Endothelial cell of umbilical vein (primary cell): ENCODE measurements around the gene LRFN5. TPM values are rescaled to one million over a fixed set of nuclear protein-coding genes. Genes with fewer than 3 reads are reported as not detected.

Experiments
- BruUV-seq: library from RNA; stranded (reverse); fragments of 400-500 nt; replicated peaks from 2 replicates; lab custom pipeline; 2021; lab: Mats Ljungman, UMichigan
- CTCF ChIA-PET: fragments of 300-600, 350-600 bp; sonication (Branson Sonifier 250); formaldehyde crosslinking; loops from one replicate; lab custom pipeline; 2021; ENCODE audit warnings: antibody characterized with exemption, inconsistent platforms; lab: Charles Lee
- POLR2A ChIA-PET: fragments of 300-600, 350-600 bp; sonication (Branson Sonifier 250); formaldehyde crosslinking; loops from one replicate; lab custom pipeline; 2021; ENCODE audit warnings: antibody characterized with exemption, inconsistent platforms; lab: Charles Lee
- DNase-seq: peaks from one replicate; pipeline ENCODE4 v3.0.0-alpha.2; 2011; ENCODE audit warnings: low read depth, low spot score
- FAIRE-seq: peaks from 2 replicates; lab custom pipeline; 2011; peaks lifted over from hg19 to GRCh38; lab: Jason Lieb, UNC
- H2AFZ ChIP-seq: 2 replicates; pipeline ENCODE4 v1.6.0; 2012; ENCODE audit warnings: low read depth, low read length, control low read depth, inconsistent platforms
- H3K27ac ChIP-seq: 2 replicates; pipeline ENCODE4 v1.5.1; 2011; ENCODE audit warnings: low read depth, mild to moderate bottlenecking, control low read depth, low read length, moderate library complexity; ENCODE audit not compliant: insufficient read depth
- H3K27me3 ChIP-seq, 2 experiments: 2 replicates each; pipeline versions ENCODE4 v1.6.0 to v1.6.1; 2011; ENCODE audit warnings: low read length in 2 of 2, mixed read lengths in 1 of 2; ENCODE audit not compliant: control insufficient read depth in 2 of 2, insufficient read depth in 2 of 2
- H3K36me3 ChIP-seq, 2 experiments: 2 replicates in 1 of 2; 3 replicates in 1 of 2; pipeline ENCODE4 v1.5.1; 2011; ENCODE audit warnings: low read length in 2 of 2, mild to moderate bottlenecking in 1 of 2, moderate library complexity in 1 of 2; ENCODE audit not compliant: control insufficient read depth in 2 of 2, insufficient read depth in 2 of 2; ENCODE audit errors: extremely low read depth in 1 of 2
- H3K4me1 ChIP-seq: 3 replicates; pipeline ENCODE4 v1.5.1; 2011; ENCODE audit warnings: mild to moderate bottlenecking, low read length; ENCODE audit not compliant: control insufficient read depth, insufficient read depth; ENCODE audit errors: extremely low read depth
- H3K4me2 ChIP-seq: 2 replicates; pipeline ENCODE4 v1.6.1; 2011; ENCODE audit warnings: low read length, control low read depth, mixed read lengths; ENCODE audit not compliant: insufficient read depth
- H3K4me3 ChIP-seq, 3 experiments: fragments of 200-600 bp in 1 of 3; sonication (generic), shearing (Covaris generic) in 1 of 3; replicated peaks in 1 of 3; 2 replicates each; pipeline ENCODE4 v1.5.1; 2011 to 2016; ENCODE audit warnings: control low read depth in 3 of 3, low read length in 3 of 3, mild to moderate bottlenecking in 2 of 3, inconsistent platforms in 1 of 3, low read depth in 1 of 3, moderate library complexity in 1 of 3; ENCODE audit not compliant: insufficient read depth in 1 of 3
- H3K79me2 ChIP-seq: 2 replicates; pipeline ENCODE4 v1.6.0; 2012; ENCODE audit warnings: low read length, inconsistent platforms; ENCODE audit not compliant: control insufficient read depth, insufficient read depth
- H3K9ac ChIP-seq: replicated peaks from 2 replicates; pipeline ENCODE3; 2011; ENCODE audit warnings: low read length, control low read depth; ENCODE audit not compliant: insufficient read depth; ENCODE audit errors: extremely low read depth
- H3K9me1 ChIP-seq: replicated peaks from 3 replicates; pipeline ENCODE4 v1.6.0; 2011; ENCODE audit warnings: mild to moderate bottlenecking, low read length; ENCODE audit not compliant: control insufficient read depth, insufficient read depth; ENCODE audit errors: extremely low read depth
- H3K9me3 ChIP-seq: replicated peaks from 2 replicates; pipeline ENCODE4 v1.5.1; 2012; ENCODE audit warnings: low read length, inconsistent platforms; ENCODE audit not compliant: control insufficient read depth, insufficient read depth
- H4K20me1 ChIP-seq: replicated peaks from 2 replicates; pipeline ENCODE3; 2011; ENCODE audit warnings: mild to moderate bottlenecking, low read length; ENCODE audit not compliant: control insufficient read depth, insufficient read depth; ENCODE audit errors: extremely low read depth
- EZH2 ChIP-seq: IDR thresholded peaks from 2 replicates; pipeline ENCODE4 v1.6.1; 2012; ENCODE audit warnings: borderline replicate concordance, low read depth, mild to moderate bottlenecking, moderate library complexity, low read length, inconsistent platforms; ENCODE audit not compliant: severe bottlenecking
- FOS ChIP-seq: IDR thresholded peaks from 2 replicates; pipeline ENCODE4 v1.6.1; 2011; ENCODE audit warnings: mild to moderate bottlenecking, low read length, moderate library complexity, borderline replicate concordance; ENCODE audit not compliant: insufficient read depth
- GATA2 ChIP-seq: IDR thresholded peaks from 2 replicates; pipeline ENCODE4 v1.7.0; 2011; ENCODE audit warnings: low read depth, mild to moderate bottlenecking, moderate library complexity, mixed read lengths, low read length; ENCODE audit not compliant: insufficient read length, insufficient read depth
- JUN ChIP-seq: IDR thresholded peaks from 2 replicates; pipeline ENCODE4 v1.6.1; 2011; ENCODE audit warnings: borderline replicate concordance, low read depth; ENCODE audit not compliant: insufficient read length, insufficient read depth
- MYC ChIP-seq: IDR thresholded peaks from one replicate; pipeline ENCODE4 v1.6.1; 2011; ENCODE audit warnings: mild to moderate bottlenecking, low read depth, low read length
- POLR2A ChIP-seq: IDR thresholded peaks from 2 replicates; pipeline ENCODE4 v1.6.1; 2012; ENCODE audit warnings: low read depth, mild to moderate bottlenecking, control low read depth, low read length
- POLR2AphosphoS5 ChIP-seq: IDR thresholded peaks from 2 replicates; pipeline ENCODE4 v1.6.1; 2012; ENCODE audit warnings: low read depth, mild to moderate bottlenecking, control low read depth, low read length, moderate library complexity; ENCODE audit not compliant: insufficient read depth
- dilution Hi-C: fragments of 300-500 bp; cut with MboI; formaldehyde crosslinking; loops from one replicate; pipeline ENCODE4 v1.15.0; 2019; ENCODE audit warnings: low sequenced_read_pairs; ENCODE audit not compliant: extremely low pct_ligation_motif_present
- intact Hi-C: fragments of 100-400 bp; cut with micrococcal nuclease; formaldehyde crosslinking; loops from one replicate; pipeline ENCODE4 v1.10.0; 2022
- polyA plus RNA-seq, 4 experiments: library from polyadenylated mRNA; depleted of rRNA in 3 of 4; stranded (reverse) in 3 of 4; unstranded in 1 of 4; fragments of >200 nt; gene quantifications; 2 replicates each; pipeline versions ENCODE4 v1.2.1 to v1.2.3, GENCODE V29; 2011 to 2012; ENCODE audit warnings: missing spikeins in 1 of 4
- total RNA-seq: library from RNA; stranded (reverse); gene quantifications from 2 replicates; pipeline ENCODE4 v1.2.3, GENCODE V29; 2021
- TF ChIP-seq, protein P1 (sequence below): IDR thresholded peaks from 2 replicates; pipeline ENCODE4 v1.6.1; 2011; ENCODE audit not compliant: insufficient read depth, insufficient read length
- TF ChIP-seq, protein P2 (sequence below), 2 donors: IDR thresholded peaks; 1 replicate in 1 of 2; 2 replicates in 1 of 2; pipeline ENCODE4 v1.5.1; 2011; ENCODE audit warnings: low read length in 2 of 2, mild to moderate bottlenecking in 2 of 2, moderate library complexity in 2 of 2, control low read depth in 1 of 2, inconsistent platforms in 1 of 2, low read depth in 1 of 2; ENCODE audit not compliant: insufficient read depth in 1 of 2; ENCODE audit errors: extremely low read depth in 1 of 2

The LRFN5 gene
- total and polyA plus RNA-seq, 2 donors (not counting 3 experiments of a cell fraction or from before 2014, with no cell fraction given): not detected

DNA sequence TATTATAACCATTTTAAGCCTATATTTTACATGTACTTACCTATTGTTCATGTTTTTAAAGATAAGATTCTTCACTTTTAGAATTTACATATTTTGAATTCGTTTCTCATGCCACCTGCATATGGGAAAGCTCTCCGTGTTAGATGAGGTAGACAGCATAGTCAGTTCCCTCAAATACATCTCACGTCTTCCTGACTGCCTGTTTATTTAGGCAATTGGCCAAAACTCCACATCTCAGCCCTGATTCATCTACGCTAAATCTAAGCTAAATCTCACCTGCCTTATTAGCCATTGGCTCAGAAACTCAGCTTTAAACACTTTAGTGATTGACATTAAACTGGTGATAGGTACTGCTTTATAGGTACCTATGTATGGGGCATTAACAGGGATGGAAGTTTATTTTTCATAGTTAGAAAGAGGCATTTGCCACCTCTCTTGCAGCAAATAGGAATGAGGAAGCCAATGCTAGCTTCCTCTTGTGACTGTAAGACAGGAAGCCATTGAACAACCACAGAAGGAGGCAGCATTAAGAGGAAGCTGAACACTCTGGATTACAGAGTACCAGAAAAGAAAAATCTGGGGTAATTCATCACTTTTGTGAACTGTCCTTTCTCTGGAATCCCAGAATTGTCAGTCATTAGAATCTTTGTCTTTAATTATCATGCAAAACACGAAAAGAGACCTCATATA lies 111.9 kb downstream of the LRFN5 start:
- Histone ChIP-seq H3K27me3 (no peaks in the 10 kb centered on the region), H2AFZ (no peak overlapping the region), H3K27ac (no peak overlapping the region), H3K4me2 (no peak overlapping the region), H3K9ac (no peak overlapping the region), H3K4me1 (no peaks in the 10 kb centered on the region), H3K36me3 (no peaks in the 10 kb centered on the region), H3K9me3 (peaks cover 1% of the 10 kb centered on the region), H3K79me2 (no peaks in the 10 kb centered on the region), H3K9me1 (no peaks in the 10 kb centered on the region), H3K4me3 (no peak overlapping the region), H4K20me1 (no peaks in the 10 kb centered on the region)
- FAIRE-seq: no peak
- POLR2A ChIA-PET: no interaction called here
- dilution Hi-C loops: no loop called here
- intact Hi-C loops: no loop called here
- TF ChIP-seq, protein P1, sequence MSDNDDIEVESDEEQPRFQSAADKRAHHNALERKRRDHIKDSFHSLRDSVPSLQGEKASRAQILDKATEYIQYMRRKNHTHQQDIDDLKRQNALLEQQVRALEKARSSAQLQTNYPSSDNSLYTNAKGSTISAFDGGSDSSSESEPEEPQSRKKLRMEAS: no peak
- TF ChIP-seq POLR2A: no peak
- TF ChIP-seq, protein P2, sequence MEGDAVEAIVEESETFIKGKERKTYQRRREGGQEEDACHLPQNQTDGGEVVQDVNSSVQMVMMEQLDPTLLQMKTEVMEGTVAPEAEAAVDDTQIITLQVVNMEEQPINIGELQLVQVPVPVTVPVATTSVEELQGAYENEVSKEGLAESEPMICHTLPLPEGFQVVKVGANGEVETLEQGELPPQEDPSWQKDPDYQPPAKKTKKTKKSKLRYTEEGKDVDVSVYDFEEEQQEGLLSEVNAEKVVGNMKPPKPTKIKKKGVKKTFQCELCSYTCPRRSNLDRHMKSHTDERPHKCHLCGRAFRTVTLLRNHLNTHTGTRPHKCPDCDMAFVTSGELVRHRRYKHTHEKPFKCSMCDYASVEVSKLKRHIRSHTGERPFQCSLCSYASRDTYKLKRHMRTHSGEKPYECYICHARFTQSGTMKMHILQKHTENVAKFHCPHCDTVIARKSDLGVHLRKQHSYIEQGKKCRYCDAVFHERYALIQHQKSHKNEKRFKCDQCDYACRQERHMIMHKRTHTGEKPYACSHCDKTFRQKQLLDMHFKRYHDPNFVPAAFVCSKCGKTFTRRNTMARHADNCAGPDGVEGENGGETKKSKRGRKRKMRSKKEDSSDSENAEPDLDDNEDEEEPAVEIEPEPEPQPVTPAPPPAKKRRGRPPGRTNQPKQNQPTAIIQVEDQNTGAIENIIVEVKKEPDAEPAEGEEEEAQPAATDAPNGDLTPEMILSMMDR (IDR thresholded peaks at IDR 0.05; ENCODE audit: extremely low read depth in 1 of 2, insufficient read depth in 1 of 2, low read depth in 1 of 2, low read length in 2 of 2): no peak
- no peak for TF ChIP-seq FOS
- CTCF ChIA-PET: no interaction called here
- BruUV-seq: no TSS peak
- DNase-seq: no peak

DNA sequence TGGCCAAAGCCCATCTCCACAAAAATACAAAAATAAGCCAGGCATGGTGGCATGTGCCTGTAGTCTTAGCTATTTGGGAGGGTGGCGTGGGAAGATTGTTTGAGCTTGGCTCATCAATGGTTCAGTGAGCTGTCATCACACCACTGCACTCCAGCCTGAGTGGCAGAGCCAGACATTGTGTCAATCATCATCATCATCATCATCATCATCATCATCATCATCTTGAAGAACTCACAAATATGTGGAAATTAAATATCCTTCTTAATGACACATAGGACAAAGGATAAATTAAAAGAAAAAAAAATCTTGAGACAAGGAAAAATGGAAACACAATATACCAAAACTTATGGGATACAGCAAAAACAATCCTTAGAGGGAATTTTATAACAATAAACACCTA lies 132.5 kb downstream of the LRFN5 start:
- H3K4me3 ChIP-seq: no peak overlapping the region
- TF ChIP-seq, protein P2 (IDR thresholded peaks at IDR 0.05; ENCODE audit: extremely low read depth in 1 of 2, insufficient read depth in 1 of 2, low read depth in 1 of 2, low read length in 2 of 2): no peak
- TF ChIP-seq POLR2AphosphoS5 (no peak), POLR2A (no peak), EZH2 (no peak), FOS (no peak), GATA2 (no peak), MYC (no peak), JUN (no peak)
- TF ChIP-seq, protein P1: no peak
- H3K79me2 ChIP-seq: no peaks in the 10 kb centered on the region
- CTCF ChIA-PET: no interaction called here
- H3K27me3 ChIP-seq: no peaks in the 10 kb centered on the region
- H3K9me1 ChIP-seq: no peaks in the 10 kb centered on the region
- H3K27ac ChIP-seq: no peak overlapping the region
- H4K20me1 ChIP-seq: no peaks in the 10 kb centered on the region
- intact Hi-C loops: no loop called here
- dilution Hi-C loops: no loop called here
- FAIRE-seq: no peak
- POLR2A ChIA-PET: no interaction called here
- no TSS peak for BruUV-seq
- no peak overlapping the region for H2AFZ ChIP-seq
- H3K4me2 ChIP-seq: no peak overlapping the region
- no peaks in the 10 kb centered on the region for H3K36me3 ChIP-seq
- no peaks in the 10 kb centered on the region for H3K4me1 ChIP-seq
- peaks cover 5% of the 10 kb centered on the region for H3K9me3 ChIP-seq
- no peak overlapping the region for H3K9ac ChIP-seq
- DNase-seq: no peak
